Endodermal cell (in vitro differentiated cells): Measurements from ENCODE around the gene THAP5. TPM values are rescaled to one million over a fixed set of nuclear protein-coding genes. Genes with fewer than 3 reads are reported as not detected.

Experiments
- DNase-seq: peaks from one replicate; pipeline ENCODE4 v3.0.0-alpha.2; 2017
- H3K27ac ChIP-seq: 2 replicates; pipeline ENCODE4 v1.5.1; 2013; ENCODE audit warnings: mild to moderate bottlenecking, low read depth, low read length, moderate library complexity
- H3K27me3 ChIP-seq: 2 replicates; pipeline ENCODE4 v1.6.1; 2013; ENCODE audit warnings: mild to moderate bottlenecking, low read length, moderate library complexity; ENCODE audit not compliant: insufficient read depth, control insufficient read depth, poor library complexity, severe bottlenecking
- H3K36me3 ChIP-seq: 2 replicates; pipeline ENCODE4 v1.7.0; 2013; ENCODE audit warnings: mild to moderate bottlenecking, low read length, moderate library complexity; ENCODE audit not compliant: control insufficient read depth, insufficient read depth
- H3K4me1 ChIP-seq: one replicate; pipeline ENCODE4 v1.7.0; 2013; ENCODE audit warnings: low read length; ENCODE audit not compliant: control insufficient read depth, insufficient read depth
- H3K4me3 ChIP-seq: 2 replicates; pipeline ENCODE4 v1.5.1; 2013; ENCODE audit warnings: mild to moderate bottlenecking, low read length, moderate library complexity
- H3K9ac ChIP-seq: 2 replicates; pipeline ENCODE4 v1.6.1; 2013; ENCODE audit warnings: mild to moderate bottlenecking, low read length, moderate library complexity; ENCODE audit not compliant: poor library complexity, severe bottlenecking; ENCODE audit errors: extremely low read depth
- H3K9me3 ChIP-seq: 2 replicates; pipeline ENCODE4 v1.6.1; 2013; ENCODE audit warnings: mild to moderate bottlenecking, low read length, moderate library complexity; ENCODE audit not compliant: control insufficient read depth
- H3K27ac Mint-ChIP-seq: 2 replicates; pipeline ENCODE4 v1.8.0; 2020; ENCODE audit warnings: mixed read lengths
- H3K27me3 Mint-ChIP-seq: 2 replicates; pipeline ENCODE4 v1.8.0; 2021; ENCODE audit warnings: mild to moderate bottlenecking, mixed read lengths; ENCODE audit not compliant: insufficient read depth
- H3K36me3 Mint-ChIP-seq: 2 replicates; pipeline ENCODE4 v1.8.0; 2020; ENCODE audit warnings: low read depth, mixed read lengths
- H3K4me1 Mint-ChIP-seq: 2 replicates; pipeline ENCODE4 v1.8.0; 2020; ENCODE audit warnings: mixed read lengths
- H3K4me3 Mint-ChIP-seq: 2 replicates; pipeline ENCODE4 v1.8.0; 2020; ENCODE audit warnings: mild to moderate bottlenecking, moderate library complexity, mixed read lengths
- H3K9me3 Mint-ChIP-seq: 2 replicates; pipeline ENCODE4 v1.8.0; 2020; ENCODE audit warnings: mild to moderate bottlenecking, mixed read lengths
- CTCF ChIP-seq: fragments of 200-600 bp; sonication (generic); conservative IDR thresholded peaks from 2 replicates; pipeline ENCODE4 v1.5.0; 2021; ENCODE audit warnings: antibody characterized with exemption, mild to moderate bottlenecking
- WGBS, 2 experiments: methylation state at CpG; one replicate each; pipeline versions ENCODE4 v1.1.5 to v1.1.7; 2013; ENCODE audit warnings: missing lambda C conversion rate in 2 of 2, mixed read lengths in 1 of 2; ENCODE audit not compliant: insufficient coverage in 1 of 2, insufficient read length in 1 of 2; 5-methylcytosine and 5-hydroxymethylcytosine counted together
- total RNA-seq, 2 donors: library from RNA; stranded (reverse); fragmentation: NEBNext Ultra II Directional in 1 of 2; extraction: Animal tissue kit (Norgen Biotek cat#: 25700) in 1 of 2; gene quantifications; 2 replicates in 1 of 2; 3 replicates in 1 of 2; pipeline ENCODE4 v1.2.1, GENCODE V29; 2021

Gene THAP5
- total RNA-seq, 2 donors from 2014 or later = 21.5 to 23.8 TPM

DNA sequence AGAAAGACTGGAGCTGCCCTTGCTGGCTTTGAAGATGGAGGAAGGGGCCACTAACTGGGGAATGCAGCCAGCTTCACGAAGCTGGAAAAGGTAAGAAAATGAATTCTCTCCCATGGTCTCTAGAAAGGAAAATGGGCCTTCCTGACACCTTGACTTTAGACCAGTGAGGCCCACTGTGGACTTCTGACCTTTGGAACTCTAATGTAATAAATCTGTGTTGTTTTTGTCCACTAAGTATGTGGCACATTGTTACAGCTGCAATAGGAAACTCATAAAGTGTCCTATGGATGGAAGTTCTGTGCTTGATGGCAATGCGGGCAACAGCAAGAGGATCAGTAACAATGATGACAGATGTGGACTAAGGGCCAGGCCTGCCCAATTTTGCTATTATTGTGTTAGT, 21.1 kb upstream of the THAP5 start:
- peaks cover 15% of the 10 kb centered on the region for H3K27me3 Mint-ChIP-seq
- H3K4me1 ChIP-seq = no peaks in the 10 kb centered on the region

DNA sequence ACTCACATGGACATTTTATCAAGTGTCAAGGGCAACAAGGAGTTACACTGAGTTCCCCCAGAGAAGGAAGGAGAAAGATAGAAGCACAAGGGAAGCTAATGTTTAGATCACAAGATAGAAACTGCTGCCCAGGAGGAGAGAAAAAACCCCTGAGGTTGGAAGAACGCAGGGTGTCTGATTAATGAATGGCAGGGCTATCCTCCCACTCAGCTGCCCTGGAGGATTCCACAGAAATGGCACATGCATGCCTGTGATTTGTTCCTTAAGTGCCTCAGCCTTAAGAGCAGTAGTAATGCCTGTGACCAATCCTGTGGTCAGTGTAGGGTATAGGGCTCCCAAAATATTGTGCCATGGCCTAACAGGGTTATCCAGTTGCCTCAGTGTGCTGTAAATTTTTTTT, 20.4 kb upstream of the THAP5 start:
- Histone ChIP-seq H3K27ac (no peak overlapping the region), H3K27me3 (no peaks in the 10 kb centered on the region), H3K9ac (no peak overlapping the region), H3K4me1 (no peaks in the 10 kb centered on the region), H3K36me3 (no peaks in the 10 kb centered on the region), H3K4me3 (no peak overlapping the region), H3K9me3 (no peaks in the 10 kb centered on the region)
- no peak overlapping the region for H3K27ac Mint-ChIP-seq
- TF ChIP-seq CTCF = no peak
- no peaks in the 10 kb centered on the region for H3K9me3 Mint-ChIP-seq
- H3K27me3 Mint-ChIP-seq = peaks cover 15% of the 10 kb centered on the region
- H3K4me3 Mint-ChIP-seq = no peak overlapping the region
- no peaks in the 10 kb centered on the region for H3K36me3 Mint-ChIP-seq
- no peak for DNase-seq
- 65 to 67% methylated on average over 1 of the region's 1 CpG for WGBS, 2 experiments
- H3K4me1 Mint-ChIP-seq = peaks cover 15% of the 10 kb centered on the region

More for the DNA sequence above, 21.1 kb upstream of the THAP5 start:
- Histone ChIP-seq H3K36me3 (no peaks in the 10 kb centered on the region), H3K27me3 (no peaks in the 10 kb centered on the region), H3K4me3 (no peak overlapping the region), H3K9me3 (no peaks in the 10 kb centered on the region), H3K9ac (no peak overlapping the region), H3K27ac (no peak overlapping the region)
- peaks cover 15% of the 10 kb centered on the region for H3K4me1 Mint-ChIP-seq
- no peak overlapping the region for H3K4me3 Mint-ChIP-seq
- TF ChIP-seq CTCF = no peak
- H3K36me3 Mint-ChIP-seq = no peaks in the 10 kb centered on the region
- no peak for DNase-seq
- H3K9me3 Mint-ChIP-seq = no peaks in the 10 kb centered on the region
- WGBS, 2 experiments = 93 to 100% methylated on average over 1 to 2 of the region's 2 CpGs
- H3K27ac Mint-ChIP-seq = no peak overlapping the region

- no peak overlapping the region for H3K4me3 ChIP-seq
- H3K9ac ChIP-seq = no peak overlapping the region
- no peaks in the 10 kb centered on the region for H3K27me3 ChIP-seq
- H3K4me1 ChIP-seq = no peaks in the 10 kb centered on the region
- TF ChIP-seq CTCF = no peak
- DNase-seq = no peak
- H3K36me3 Mint-ChIP-seq = no peaks in the 10 kb centered on the region
- H3K27me3 Mint-ChIP-seq = peaks cover 15% of the 10 kb centered on the region
- H3K9me3 Mint-ChIP-seq = no peaks in the 10 kb centered on the region
- H3K4me1 Mint-ChIP-seq = peaks cover 15% of the 10 kb centered on the region
- no peak overlapping the region for H3K27ac Mint-ChIP-seq
- no peak overlapping the region for H3K4me3 Mint-ChIP-seq
- H3K9me3 ChIP-seq = no peaks in the 10 kb centered on the region
- H3K27ac ChIP-seq = no peak overlapping the region
- no peaks in the 10 kb centered on the region for H3K36me3 ChIP-seq
These were observed 19.7 kb upstream of the THAP5 start for GRCh38 chr7:108589199-108589598.
